Memory B cell (primary cell): ENCODE results near the gene GPR132.

Experiments used
- ATAC-seq: fragments of 150-1000 bp; cut with Tn5 transposase; 2 replicates; pipeline ENCODE4 v1.10.0; 2021; ENCODE audit warnings: low read depth, mild to moderate bottlenecking, moderate library complexity
- DNase-seq, 2 donors: peaks; one replicate each; pipeline ENCODE4 v3.0.0; 2022; ENCODE audit warnings: low spot score in 2 of 2
- H3K27ac Mint-ChIP-seq: one replicate; pipeline ENCODE4 v1.8.0; 2022; ENCODE audit warnings: mild to moderate bottlenecking, moderate library complexity, mixed read lengths
- H3K27me3 Mint-ChIP-seq: one replicate; pipeline ENCODE4 v1.8.0; 2022; ENCODE audit warnings: mixed read lengths
- H3K36me3 Mint-ChIP-seq: one replicate; pipeline ENCODE4 v1.8.0; 2022; ENCODE audit warnings: mild to moderate bottlenecking, mixed read lengths
- H3K4me1 Mint-ChIP-seq: one replicate; pipeline ENCODE4 v1.8.0; 2022; ENCODE audit warnings: mixed read lengths
- H3K4me3 Mint-ChIP-seq: one replicate; pipeline ENCODE4 v1.8.0; 2022; ENCODE audit warnings: mild to moderate bottlenecking, moderate library complexity, mixed read lengths
- H3K9me3 Mint-ChIP-seq: one replicate; pipeline ENCODE4 v1.8.0; 2022; ENCODE audit warnings: mixed read lengths

Gene GPR132

DNA sequence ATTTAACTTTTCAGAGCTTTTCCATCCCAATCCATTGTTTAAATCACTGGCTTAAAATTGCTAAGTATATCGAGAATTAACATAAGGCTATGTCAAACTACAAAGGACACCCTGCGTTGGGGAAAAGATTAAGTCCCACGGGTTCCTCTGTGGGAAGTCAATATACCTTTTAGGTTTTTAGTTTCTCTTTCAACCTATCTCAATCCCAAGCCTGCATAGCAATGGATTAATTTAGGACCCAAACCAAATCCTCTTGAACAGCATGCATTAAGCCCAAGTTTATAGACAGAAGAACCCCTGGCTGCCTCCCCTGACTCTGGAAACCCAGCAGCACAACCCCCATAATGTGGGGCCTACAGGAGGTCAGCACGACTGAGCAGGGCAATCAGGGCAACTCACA, 50.6 kb downstream of the GPR132 start:
- Mint-ChIP-seq H3K27me3 (no peaks in the 10 kb centered on the region), H3K27ac (peak overlapping the region; percentile 74), H3K4me3 (no peak overlapping the region), H3K9me3 (no peaks in the 10 kb centered on the region), H3K36me3 (peaks cover 5% of the 10 kb centered on the region), H3K4me1 (peaks cover 46% of the 10 kb centered on the region)
- no peak for DNase-seq
- ATAC-seq: no peak

DNA sequence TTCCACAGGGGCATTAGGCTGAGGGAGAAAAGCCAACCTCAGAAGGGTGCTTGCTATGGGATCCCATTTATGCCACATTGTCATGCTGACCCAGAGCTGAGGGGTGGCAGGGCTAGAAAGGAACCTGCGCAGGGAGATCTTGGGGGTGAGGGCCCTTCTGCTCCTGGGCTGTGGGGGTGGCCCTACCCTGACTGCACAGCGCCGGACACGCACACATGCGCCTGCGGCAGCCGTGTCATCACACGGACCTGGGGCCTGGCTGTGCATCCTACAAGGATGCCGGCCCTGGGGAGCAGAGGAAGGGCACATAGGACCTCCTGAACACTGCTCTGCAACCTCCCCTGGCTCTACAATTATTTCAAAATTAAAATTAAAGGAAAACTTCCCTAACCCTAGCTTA, 51.2 kb downstream of the GPR132 start:
- Mint-ChIP-seq H3K27ac (no peak overlapping the region), H3K27me3 (no peaks in the 10 kb centered on the region), H3K4me1 (peaks cover 45% of the 10 kb centered on the region), H3K36me3 (peaks cover 5% of the 10 kb centered on the region), H3K4me3 (no peak overlapping the region), H3K9me3 (no peaks in the 10 kb centered on the region)
- DNase-seq: no peak
- no peak for ATAC-seq

DNA sequence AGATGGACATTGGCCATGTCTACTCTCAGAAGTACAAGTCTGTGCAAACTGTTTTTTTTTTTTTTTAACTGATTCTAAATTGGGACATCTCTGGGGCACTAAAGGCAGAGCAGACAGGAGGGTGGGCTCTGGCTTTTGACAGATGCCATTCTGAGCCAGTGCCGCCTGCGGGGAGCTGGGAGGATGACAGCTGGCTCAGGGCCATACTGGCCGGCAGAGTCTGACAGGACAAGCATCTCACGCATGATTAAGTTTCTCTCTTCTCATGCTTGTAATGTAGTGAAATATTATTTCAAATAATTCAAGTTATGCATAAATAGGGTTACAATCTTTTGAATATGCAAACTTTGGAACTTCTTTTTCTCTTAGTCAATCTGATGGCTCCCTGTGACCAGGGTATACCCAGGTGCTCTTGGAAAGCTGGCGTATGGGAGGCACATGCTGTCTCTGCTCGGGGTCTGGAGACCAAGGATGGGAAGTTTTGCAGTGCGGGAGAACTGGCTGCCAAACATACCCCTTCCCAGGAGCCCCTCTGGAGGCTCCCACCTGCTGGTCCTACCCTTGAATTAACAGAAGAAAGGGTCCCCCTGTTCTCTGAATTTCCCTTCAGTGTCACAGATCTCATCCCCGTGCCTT, 52.0 kb downstream of the GPR132 start:
- DNase-seq: no peak
- ATAC-seq: peak; percentile 41
- H3K4me1 Mint-ChIP-seq: peaks cover 43% of the 10 kb centered on the region
- H3K9me3 Mint-ChIP-seq: no peaks in the 10 kb centered on the region
- H3K36me3 Mint-ChIP-seq: peaks cover 5% of the 10 kb centered on the region
- no peaks in the 10 kb centered on the region for H3K27me3 Mint-ChIP-seq
- no peak overlapping the region for H3K27ac Mint-ChIP-seq
- no peak overlapping the region for H3K4me3 Mint-ChIP-seq

DNA sequence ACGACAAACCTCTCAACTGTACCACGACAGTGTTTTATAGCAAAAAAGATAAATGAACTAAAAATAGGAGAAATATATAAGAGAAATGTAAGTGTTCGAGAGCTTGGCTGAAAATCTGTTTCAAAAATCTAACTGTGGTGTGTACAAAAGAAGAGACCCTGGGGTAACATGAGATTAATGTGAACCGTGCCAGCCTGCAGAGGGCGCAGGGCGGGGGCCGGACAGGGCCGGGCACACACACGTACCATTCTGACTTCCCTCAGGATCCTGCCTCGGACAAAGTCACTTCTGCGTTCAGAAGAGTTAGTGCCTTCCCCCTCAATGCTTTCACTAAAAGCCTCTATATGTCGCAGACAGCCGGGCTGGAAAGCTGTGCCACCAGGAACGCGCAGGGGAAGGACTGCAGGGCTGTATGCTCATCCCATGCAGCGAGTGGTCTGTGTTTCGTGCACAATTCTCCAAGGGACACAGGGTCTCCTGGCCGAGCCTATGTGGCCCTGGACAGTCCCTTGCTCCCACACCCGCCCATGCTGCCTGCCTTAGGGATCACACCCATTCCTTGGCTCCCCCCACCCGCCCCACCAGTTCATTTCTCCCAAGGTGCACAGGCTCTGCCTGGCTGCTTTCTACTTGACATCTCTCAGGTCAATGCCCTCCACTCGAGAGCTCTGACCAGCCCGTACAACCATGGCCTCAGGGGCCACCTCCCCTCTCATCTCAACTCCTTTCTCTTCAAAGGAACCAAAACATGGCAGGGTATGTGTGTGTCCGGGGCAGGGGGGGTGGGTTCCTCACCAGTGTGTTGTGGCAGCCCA, 52.9 kb downstream of the GPR132 start:
- Mint-ChIP-seq H3K4me1 (peaks cover 40% of the 10 kb centered on the region), H3K36me3 (peaks cover 5% of the 10 kb centered on the region), H3K4me3 (no peak overlapping the region), H3K27me3 (no peaks in the 10 kb centered on the region), H3K9me3 (no peaks in the 10 kb centered on the region), H3K27ac (no peak overlapping the region)
- DNase-seq (peak in 1 of 2 donors; percentile 21), ATAC-seq (peak; percentile 70)

DNA sequence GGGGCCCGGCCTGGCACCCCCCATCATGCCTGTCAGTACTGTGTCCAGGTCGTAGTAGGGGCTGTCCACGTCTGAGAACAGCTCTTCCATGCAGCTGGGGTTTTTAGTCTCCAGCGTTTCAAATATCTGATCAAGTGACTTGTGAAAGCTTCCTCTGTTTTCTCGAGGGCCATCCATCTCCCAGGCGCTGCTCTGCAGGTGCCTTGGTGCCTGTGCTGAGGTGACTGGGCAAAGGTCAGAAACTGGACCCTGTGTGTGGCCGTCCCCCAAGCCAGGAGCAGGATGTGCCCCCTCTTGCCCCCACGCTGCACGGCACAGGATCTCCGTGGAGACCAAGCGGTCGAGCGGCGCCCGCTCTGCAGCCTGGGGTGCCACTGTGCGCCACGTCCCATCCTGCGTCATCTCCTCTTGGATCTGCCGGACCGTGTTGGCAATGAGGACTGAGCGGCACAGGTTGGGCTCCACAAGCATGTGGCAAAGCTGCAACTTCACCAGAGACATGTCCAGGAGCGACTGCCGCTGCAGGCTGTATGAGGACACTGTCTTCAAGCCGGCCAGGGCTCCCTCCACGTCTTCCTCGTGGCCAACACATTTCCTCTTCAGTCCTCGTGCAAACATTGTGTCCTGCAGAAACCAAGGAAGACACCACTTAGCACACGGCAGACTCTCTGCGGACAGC, 53.8 kb downstream of the GPR132 start:
- H3K4me3 Mint-ChIP-seq: no peak overlapping the region
- H3K4me1 Mint-ChIP-seq: peaks cover 36% of the 10 kb centered on the region
- H3K9me3 Mint-ChIP-seq: no peaks in the 10 kb centered on the region
- H3K36me3 Mint-ChIP-seq: peaks cover 2% of the 10 kb centered on the region
- no peak overlapping the region for H3K27ac Mint-ChIP-seq
- DNase-seq (no peak), ATAC-seq (no peak)
- H3K27me3 Mint-ChIP-seq: no peaks in the 10 kb centered on the region

DNA sequence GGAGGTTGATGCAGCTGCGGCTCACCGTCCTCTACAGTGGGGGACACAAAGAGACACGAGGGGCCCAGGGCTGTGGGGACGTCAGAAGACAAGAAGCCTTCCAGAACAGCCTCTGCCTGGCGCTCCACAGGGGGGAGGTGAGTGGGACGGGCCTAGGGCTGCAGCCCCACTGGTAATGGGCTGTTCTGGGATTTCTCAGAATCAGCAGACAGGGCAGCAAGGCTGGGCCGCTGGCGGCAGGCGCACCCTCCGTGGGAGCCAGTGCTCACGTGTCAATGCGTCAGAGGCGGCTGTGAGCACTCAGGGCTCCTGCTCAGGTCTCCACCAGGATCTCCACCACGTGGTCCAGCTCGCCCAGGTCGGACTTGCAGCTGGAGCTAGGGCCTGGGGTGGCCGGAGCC, 54.3 kb downstream of the GPR132 start:
- no peaks in the 10 kb centered on the region for H3K27me3 Mint-ChIP-seq
- no peak overlapping the region for H3K4me3 Mint-ChIP-seq
- no peaks in the 10 kb centered on the region for H3K36me3 Mint-ChIP-seq
- H3K9me3 Mint-ChIP-seq: no peaks in the 10 kb centered on the region
- DNase-seq (no peak), ATAC-seq (no peak)
- no peak overlapping the region for H3K27ac Mint-ChIP-seq
- H3K4me1 Mint-ChIP-seq: peaks cover 30% of the 10 kb centered on the region

DNA sequence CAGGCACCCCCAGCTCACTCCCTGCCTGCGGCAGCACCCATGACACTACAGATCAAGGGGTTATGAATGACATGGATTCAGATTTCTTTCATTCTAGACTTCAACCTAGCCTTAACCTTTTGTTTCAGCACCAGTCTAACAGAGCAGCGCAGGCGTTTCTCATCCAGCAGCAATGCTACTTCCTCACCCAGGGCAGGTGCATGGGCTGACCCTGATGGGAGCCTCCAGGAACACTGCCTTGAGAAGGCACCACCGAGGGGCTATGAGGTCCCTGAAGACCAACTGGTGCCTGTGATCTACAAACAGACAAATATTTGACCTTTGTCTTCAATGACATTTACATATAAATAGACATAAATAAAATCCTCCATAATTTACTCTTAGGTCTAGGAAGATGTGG, 55.1 kb downstream of the GPR132 start:
- H3K27ac Mint-ChIP-seq: no peak overlapping the region
- ATAC-seq (no peak), DNase-seq (no peak)
- no peaks in the 10 kb centered on the region for H3K27me3 Mint-ChIP-seq
- no peaks in the 10 kb centered on the region for H3K9me3 Mint-ChIP-seq
- H3K4me3 Mint-ChIP-seq: no peak overlapping the region
- no peaks in the 10 kb centered on the region for H3K36me3 Mint-ChIP-seq
- peaks cover 26% of the 10 kb centered on the region for H3K4me1 Mint-ChIP-seq

DNA sequence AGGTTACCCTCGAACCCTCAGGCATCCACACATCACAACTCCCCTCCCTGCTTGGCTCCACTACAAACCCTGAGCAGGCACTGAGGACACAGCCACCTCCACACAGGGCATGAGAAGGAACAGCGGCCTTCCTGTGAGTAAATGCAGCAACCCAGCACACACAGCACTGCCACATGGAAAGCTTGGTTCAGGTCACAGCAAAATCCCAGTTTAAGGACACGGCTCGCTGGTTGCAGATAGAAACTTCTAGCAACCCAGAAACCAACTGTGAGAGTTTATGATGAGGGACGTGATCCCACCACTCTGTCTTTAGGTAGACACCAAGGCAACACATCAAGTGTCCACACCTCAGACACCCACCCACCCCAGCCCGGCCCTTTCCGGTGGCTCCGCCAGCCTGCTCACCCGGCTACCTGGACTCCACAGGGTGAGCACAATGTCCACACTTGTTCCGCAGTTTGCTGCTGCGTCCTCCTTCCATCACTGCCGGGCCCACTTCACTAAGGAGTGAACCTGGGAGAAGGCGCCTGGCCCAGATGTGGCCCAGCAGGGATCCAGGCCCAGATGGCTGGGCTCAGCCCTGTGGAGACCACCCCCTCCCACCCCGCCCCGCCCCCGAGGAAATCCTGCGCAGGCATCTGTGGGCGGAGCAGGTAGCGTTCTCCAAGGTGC, 57.5 kb downstream of the GPR132 start:
- DNase-seq (no peak), ATAC-seq (no peak)
- peaks cover 9% of the 10 kb centered on the region for H3K4me1 Mint-ChIP-seq
- H3K27ac Mint-ChIP-seq: no peak overlapping the region
- H3K36me3 Mint-ChIP-seq: no peaks in the 10 kb centered on the region
- H3K4me3 Mint-ChIP-seq: no peak overlapping the region
- no peaks in the 10 kb centered on the region for H3K27me3 Mint-ChIP-seq
- H3K9me3 Mint-ChIP-seq: no peaks in the 10 kb centered on the region

DNA sequence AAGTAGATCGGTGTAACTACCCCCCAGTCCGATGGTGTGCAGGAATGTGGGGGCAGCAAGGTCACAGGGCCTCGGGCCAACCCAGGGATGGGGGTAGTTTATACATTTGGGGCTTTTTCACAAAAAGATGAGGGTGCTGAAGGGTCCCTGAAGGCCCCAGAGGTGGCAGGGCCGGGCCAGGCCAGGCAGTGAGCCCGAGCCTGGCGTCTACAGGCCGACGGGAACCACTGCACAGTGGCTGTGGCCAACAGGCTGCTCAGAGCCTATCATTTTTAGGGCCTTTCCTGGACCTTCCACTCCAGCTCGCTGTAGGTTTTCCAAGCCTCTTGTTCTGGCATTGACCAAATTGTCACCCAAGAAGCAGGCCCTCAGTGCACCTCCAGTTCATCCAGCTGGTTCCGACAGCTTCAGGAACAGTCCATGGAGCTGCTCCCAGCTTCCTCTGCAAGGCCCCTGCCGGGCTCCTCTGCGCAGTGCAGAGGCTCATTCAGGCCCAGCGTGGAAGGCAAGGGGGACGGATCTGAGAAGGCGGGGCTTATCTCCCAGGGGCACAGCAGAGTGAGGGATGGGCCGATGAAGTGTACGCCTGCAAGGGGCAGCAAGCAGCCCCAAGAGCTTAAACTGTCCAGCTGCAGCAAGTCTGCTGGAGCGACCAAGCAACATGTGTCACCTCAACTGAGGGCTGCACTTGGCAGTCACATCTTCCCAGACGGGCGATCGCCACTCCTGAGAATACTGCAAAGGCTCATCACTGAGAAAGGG, 58.2 kb downstream of the GPR132 start:
- H3K36me3 Mint-ChIP-seq: no peaks in the 10 kb centered on the region
- DNase-seq (no peak), ATAC-seq (no peak)
- no peaks in the 10 kb centered on the region for H3K9me3 Mint-ChIP-seq
- H3K4me3 Mint-ChIP-seq: no peak overlapping the region
- peaks cover 4% of the 10 kb centered on the region for H3K4me1 Mint-ChIP-seq
- H3K27me3 Mint-ChIP-seq: no peaks in the 10 kb centered on the region
- no peak overlapping the region for H3K27ac Mint-ChIP-seq

DNA sequence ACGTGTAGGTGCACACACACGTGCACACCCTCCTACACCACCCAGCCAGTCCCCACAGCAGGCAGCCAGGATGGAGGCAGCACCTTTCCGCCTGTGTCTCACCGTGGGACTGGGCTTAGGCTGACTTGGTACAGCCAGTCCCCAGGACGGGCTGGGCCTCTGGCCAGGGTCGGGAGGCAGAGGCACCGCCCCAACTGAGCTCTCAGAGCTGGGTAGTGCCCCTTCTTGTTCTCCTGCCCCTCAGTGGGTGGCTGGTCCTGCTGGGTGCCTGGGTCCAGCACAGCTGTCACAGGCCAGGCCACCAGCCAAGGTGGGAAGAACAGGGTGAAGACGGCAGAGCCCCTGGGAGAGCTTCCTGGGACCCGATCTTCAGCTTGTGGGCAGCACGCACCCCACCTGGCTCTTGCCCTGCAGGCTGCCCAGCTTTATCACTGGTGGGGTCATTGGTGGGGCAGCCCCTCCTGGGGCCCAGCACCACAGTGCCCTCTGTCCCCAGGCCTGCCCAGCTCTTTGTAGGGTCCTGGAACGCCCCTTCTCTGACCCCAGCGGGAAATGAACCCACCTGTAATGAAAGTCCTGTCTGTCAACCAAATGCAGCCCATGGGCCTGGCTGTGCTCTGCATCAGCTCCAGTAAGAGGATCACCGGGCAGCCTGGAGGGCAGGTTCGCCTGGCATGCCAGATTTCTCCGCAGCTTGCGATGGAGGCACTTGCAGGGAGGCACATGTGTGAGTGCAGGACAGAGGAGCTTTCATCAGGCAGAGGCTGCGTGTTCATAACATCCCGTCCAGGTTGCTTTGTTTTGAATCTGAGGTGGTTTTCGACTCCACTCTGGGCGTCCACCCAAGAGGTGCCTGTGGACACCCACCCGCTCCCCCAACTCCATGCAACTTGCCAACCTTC, 59.0 kb downstream of the GPR132 start:
- Mint-ChIP-seq H3K4me1 (no peaks in the 10 kb centered on the region), H3K4me3 (no peak overlapping the region), H3K36me3 (no peaks in the 10 kb centered on the region), H3K9me3 (no peaks in the 10 kb centered on the region), H3K27me3 (no peaks in the 10 kb centered on the region), H3K27ac (no peak overlapping the region)
- DNase-seq (no peak), ATAC-seq (no peak)

DNA sequence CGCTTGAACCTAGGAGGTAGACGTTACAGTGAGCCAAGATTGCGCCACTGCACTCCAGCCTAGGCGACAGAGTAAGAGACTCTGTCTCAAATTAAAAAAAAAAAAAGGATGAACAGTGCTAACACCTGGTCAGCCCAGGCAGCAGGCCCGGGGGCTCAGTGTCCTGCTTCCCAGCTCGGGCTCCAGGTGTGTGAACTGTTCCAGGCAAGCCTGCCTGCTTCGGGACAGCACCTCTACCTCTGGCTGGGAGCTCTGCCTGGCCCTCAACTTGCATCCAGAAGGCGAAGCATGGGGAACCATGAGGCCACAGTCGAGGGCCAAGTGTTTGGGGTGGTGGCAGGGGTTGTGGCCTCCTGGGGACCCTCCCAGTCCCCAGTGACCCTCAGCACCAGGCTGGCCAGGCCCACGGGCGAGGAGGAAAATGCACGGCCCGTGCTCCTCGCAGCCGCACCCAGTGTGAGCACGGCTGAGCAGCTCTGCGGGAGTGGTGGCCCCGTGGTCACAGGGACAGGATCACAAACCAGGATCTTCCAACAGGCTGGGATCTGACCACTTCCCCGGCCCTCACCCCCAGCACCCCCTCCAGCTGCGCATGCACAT, 59.8 kb downstream of the GPR132 start:
- no peaks in the 10 kb centered on the region for H3K36me3 Mint-ChIP-seq

More for the DNA sequence above, 59.8 kb downstream of the GPR132 start:
- no peaks in the 10 kb centered on the region for H3K27me3 Mint-ChIP-seq
- H3K9me3 Mint-ChIP-seq: no peaks in the 10 kb centered on the region
- H3K27ac Mint-ChIP-seq: no peak overlapping the region
- H3K4me1 Mint-ChIP-seq: no peaks in the 10 kb centered on the region
- no peak for DNase-seq
- ATAC-seq: no peak
- H3K4me3 Mint-ChIP-seq: no peak overlapping the region
